Measurements from ENCODE around the gene AKT3. TPM values are rescaled to one million over a fixed set of nuclear protein-coding genes. Genes with fewer than 3 reads are reported as not detected.
A peak's percentile ranks its signal among the peaks of the same experiment; 100 is the strongest.

The AKT3 gene
- total RNA-seq, 3 donors from 2014 or later (not counting 1 experiment from before 2014, with no cell fraction given) = 135 to 157 (median 136) TPM

DNA sequence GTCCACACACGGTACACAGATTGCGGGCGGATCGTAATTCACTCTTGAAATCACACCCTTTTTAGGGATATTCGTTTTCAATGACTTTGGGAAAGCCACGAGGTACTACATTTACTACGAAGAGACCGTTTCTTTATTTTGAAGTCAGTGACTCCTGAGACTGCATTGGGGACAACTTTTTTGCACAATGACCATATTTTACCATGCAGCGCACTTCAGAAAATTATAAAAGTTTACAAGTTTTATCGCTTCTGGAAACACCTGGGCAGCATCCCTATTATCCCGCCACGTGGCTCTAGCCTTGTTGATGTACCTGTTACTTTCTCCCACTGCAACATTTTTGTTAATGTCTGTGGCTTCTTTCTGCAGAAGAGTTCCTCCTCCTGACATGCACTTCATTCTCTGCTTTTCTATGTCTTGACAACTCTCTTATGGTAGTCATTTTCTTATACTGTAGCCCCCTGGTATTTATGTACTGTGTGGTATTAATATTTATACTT, 1.3 kb upstream of the AKT3 start:
- H3K9me3 Mint-ChIP-seq = no peaks in the 10 kb centered on the region
- peaks cover 10% of the 10 kb centered on the region for H3K4me1 ChIP-seq (ENCODE audit: control insufficient read depth, insufficient read depth, low read length)
- peak overlapping the region; percentile 89 for H3K27ac ChIP-seq (ENCODE audit: low read length)
- H3K4me3 ChIP-seq (ENCODE audit: low read length) = peak overlapping the region; percentile 85
- H3K27me3 Mint-ChIP-seq (ENCODE audit: low read depth in 2 of 2) = peaks cover 5 to 8% of the 10 kb centered on the region in 2 donors
- no peaks in the 10 kb centered on the region for H3K36me3 ChIP-seq (ENCODE audit: control insufficient read depth, insufficient read depth, low read length)
- H3K4me1 Mint-ChIP-seq = peaks cover 26 to 28% of the 10 kb centered on the region in 2 donors
- ATAC-seq (no peak), DNase-seq (no peak)
- TF ChIP-seq, protein P1, sequence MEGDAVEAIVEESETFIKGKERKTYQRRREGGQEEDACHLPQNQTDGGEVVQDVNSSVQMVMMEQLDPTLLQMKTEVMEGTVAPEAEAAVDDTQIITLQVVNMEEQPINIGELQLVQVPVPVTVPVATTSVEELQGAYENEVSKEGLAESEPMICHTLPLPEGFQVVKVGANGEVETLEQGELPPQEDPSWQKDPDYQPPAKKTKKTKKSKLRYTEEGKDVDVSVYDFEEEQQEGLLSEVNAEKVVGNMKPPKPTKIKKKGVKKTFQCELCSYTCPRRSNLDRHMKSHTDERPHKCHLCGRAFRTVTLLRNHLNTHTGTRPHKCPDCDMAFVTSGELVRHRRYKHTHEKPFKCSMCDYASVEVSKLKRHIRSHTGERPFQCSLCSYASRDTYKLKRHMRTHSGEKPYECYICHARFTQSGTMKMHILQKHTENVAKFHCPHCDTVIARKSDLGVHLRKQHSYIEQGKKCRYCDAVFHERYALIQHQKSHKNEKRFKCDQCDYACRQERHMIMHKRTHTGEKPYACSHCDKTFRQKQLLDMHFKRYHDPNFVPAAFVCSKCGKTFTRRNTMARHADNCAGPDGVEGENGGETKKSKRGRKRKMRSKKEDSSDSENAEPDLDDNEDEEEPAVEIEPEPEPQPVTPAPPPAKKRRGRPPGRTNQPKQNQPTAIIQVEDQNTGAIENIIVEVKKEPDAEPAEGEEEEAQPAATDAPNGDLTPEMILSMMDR (IDR thresholded peaks at IDR 0.05) = no peak
- no peaks in the 10 kb centered on the region for H3K36me3 Mint-ChIP-seq
- no peaks in the 10 kb centered on the region for H3K27me3 ChIP-seq (ENCODE audit: control insufficient read depth, insufficient read depth, low read length)
- H3K4me3 Mint-ChIP-seq = peak overlapping the region; percentile 90
- no peaks in the 10 kb centered on the region for H3K9me3 ChIP-seq (ENCODE audit: control insufficient read depth, insufficient read depth, low read length)
- WGBS (ENCODE audit: insufficient coverage) = 2% methylated on average over 12 of the region's 12 CpGs
- intact Hi-C loops (cut with micrococcal nuclease) = loop anchor here (10.0 kb wide), 1 partner anchor 597 kb away; the partner anchor contains the start of genes CEP170 and SDCCAG8
- peak overlapping the region; percentile 89 to 99 for H3K27ac Mint-ChIP-seq

DNA sequence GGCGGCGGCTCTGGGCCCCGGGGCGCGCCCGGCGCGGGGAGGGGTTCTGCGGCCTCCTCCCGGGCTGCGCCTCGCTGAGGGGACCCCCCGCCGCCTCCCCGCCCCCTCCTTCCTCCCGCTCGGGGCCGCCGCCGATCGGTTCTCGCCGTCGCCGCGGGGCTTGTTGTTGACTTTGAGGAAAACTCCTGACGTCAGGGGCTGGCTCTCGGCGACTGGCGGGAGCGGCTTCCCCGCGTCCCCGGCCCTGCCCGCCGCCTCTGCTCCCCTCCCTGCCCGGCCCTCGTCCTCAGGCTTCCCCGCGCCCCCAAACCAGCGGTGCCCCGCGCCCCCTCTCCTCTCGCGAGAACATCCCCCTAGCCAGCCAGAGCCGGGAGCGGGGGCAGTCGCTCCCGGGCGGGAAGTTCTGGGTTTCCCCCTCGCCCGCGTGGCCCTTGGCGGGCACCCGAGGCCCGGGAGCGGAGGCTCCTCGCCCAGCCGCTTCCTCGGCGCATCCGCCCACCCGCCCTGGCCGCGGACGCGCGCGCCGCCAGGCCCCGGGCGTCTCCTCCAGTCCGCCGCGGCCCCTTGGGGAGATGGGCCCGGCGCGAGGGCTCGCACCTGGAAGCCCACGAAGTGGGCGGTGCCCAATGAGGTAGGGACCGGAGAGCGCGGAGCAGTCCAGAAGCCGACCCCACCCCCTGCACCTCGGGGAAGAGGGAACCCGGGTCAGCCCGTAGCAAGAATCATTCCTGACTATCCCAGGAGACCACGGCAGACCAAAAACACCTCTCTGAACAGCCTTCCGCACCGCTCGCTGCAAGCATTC, 611 bp upstream of the AKT3 start:
- peaks cover 10% of the 10 kb centered on the region for H3K4me1 ChIP-seq (ENCODE audit: control insufficient read depth, insufficient read depth, low read length)
- Mint-ChIP-seq H3K4me3 (peak overlapping the region; percentile 90), H3K4me1 (peaks cover 26 to 30% of the 10 kb centered on the region in 2 donors), H3K36me3 (no peaks in the 10 kb centered on the region), H3K27me3 (ENCODE audit: low read depth in 2 of 2) (peaks cover 5 to 8% of the 10 kb centered on the region in 2 donors), H3K9me3 (no peaks in the 10 kb centered on the region), H3K27ac (peak overlapping the region; percentile 89 to 99)
- no peaks in the 10 kb centered on the region for H3K27me3 ChIP-seq (ENCODE audit: control insufficient read depth, insufficient read depth, low read length)
- under 1% methylated on average over 91 of the region's 92 CpGs for WGBS (ENCODE audit: insufficient coverage)
- intact Hi-C loops (cut with micrococcal nuclease) = loop anchor here (1.0 to 10.0 kb wide), 2 partner anchors 137 to 596 kb away; partner anchors contain the start of genes CEP170 and SDCCAG8
- peak; percentile 42 to 58 (median 52) for ATAC-seq
- no peaks in the 10 kb centered on the region for H3K9me3 ChIP-seq (ENCODE audit: control insufficient read depth, insufficient read depth, low read length)
- H3K4me3 ChIP-seq (ENCODE audit: low read length) = peak overlapping the region; percentile 85
- DNase-seq = peak; percentile 81 to 90
- no peaks in the 10 kb centered on the region for H3K36me3 ChIP-seq (ENCODE audit: control insufficient read depth, insufficient read depth, low read length)
- H3K27ac ChIP-seq (ENCODE audit: low read length) = peak overlapping the region; percentile 89
- TF ChIP-seq, protein P1 (IDR thresholded peaks at IDR 0.05) = no peak

DNA sequence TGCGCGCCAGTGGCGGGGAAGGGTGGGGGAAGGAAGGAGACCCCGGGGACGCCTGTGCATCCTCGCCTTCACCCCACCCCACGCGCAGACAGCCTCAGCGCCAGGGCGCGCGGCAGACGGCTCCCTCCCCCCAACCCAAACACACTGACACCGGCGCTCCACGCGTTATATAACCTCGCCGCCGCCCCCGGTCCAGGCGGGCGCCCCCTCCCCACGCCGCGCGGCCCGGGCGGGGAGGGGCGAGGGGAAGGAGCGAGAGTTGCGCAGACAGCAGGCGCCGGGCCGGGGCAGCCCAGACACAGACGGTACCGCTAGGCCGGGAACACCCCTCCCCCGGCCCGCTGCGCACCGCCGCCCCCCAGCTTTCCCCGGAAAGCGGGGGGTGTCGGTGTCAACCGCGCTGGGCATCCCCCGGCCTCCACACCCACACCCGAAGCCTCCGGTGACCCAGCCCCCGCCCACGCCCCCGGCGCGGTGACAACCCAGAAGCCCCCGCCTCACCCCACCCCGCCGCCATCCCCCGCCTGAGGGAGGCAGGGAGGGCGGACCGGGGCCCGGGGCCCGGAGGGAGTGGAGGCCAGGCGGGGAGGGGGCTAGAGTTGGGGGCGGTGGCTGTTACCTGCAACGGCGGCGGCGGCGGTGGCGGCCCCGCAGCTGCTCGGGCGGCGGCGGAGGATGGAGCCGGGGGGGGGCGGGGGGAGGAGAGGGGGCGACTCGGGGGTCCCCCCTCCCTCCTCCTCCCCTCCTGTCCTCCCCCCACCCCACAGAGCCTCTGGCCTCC, 432 bp downstream of the AKT3 start:
- TF ChIP-seq, protein P1 (IDR thresholded peaks at IDR 0.05) = no peak
- H3K4me1 ChIP-seq (ENCODE audit: control insufficient read depth, insufficient read depth, low read length) = peaks cover 10% of the 10 kb centered on the region
- H3K4me3 ChIP-seq (ENCODE audit: low read length) = peak overlapping the region; percentile 85
- under 1% methylated on average over 51 of the region's 81 CpGs for WGBS (ENCODE audit: insufficient coverage)
- Mint-ChIP-seq H3K4me3 (peak overlapping the region; percentile 99), H3K36me3 (no peaks in the 10 kb centered on the region), H3K4me1 (peaks cover 26 to 30% of the 10 kb centered on the region in 2 donors), H3K27ac (peak overlapping the region; percentile 97 to 99), H3K9me3 (no peaks in the 10 kb centered on the region), H3K27me3 (ENCODE audit: low read depth in 2 of 2) (no peaks in the 10 kb centered on the region)
- intact Hi-C loops (cut with micrococcal nuclease) = loop anchor here (1.0 to 10.0 kb wide), 5 partner anchors 57 to 595 kb away; partner anchors contain the start of genes CEP170 and SDCCAG8
- no peaks in the 10 kb centered on the region for H3K9me3 ChIP-seq (ENCODE audit: control insufficient read depth, insufficient read depth, low read length)
- peak overlapping the region; percentile 89 for H3K27ac ChIP-seq (ENCODE audit: low read length)
- no peaks in the 10 kb centered on the region for H3K36me3 ChIP-seq (ENCODE audit: control insufficient read depth, insufficient read depth, low read length)
- H3K27me3 ChIP-seq (ENCODE audit: control insufficient read depth, insufficient read depth, low read length) = no peaks in the 10 kb centered on the region
- peak; percentile 75 to 82 for DNase-seq
- ATAC-seq = peak; percentile 45 to 71 (median 61)
